ENCODE data around the gene SLC7A14. TPM values are rescaled to one million over a fixed set of nuclear protein-coding genes. Genes with fewer than 3 reads are reported as not detected.

Gene SLC7A14
- total and polyA plus RNA-seq, 2 donors (not counting 1 experiment from before 2014, with no cell fraction given), result not detected

- Mint-ChIP-seq H3K9me3 (ENCODE audit: insufficient read depth) (no peaks in the 10 kb centered on the region), H3K27me3 (peaks cover 39% of the 10 kb centered on the region), H3K4me1 (no peaks in the 10 kb centered on the region), H3K27ac (no peak overlapping the region), H3K4me3 (no peak overlapping the region)
- Histone ChIP-seq H3K9ac (ENCODE audit: low read length) (no peak overlapping the region), H3K4me2 (replicated peaks; ENCODE audit: low read depth, low read length, poor library complexity, severe bottlenecking) (no peak overlapping the region), H3K79me2 (ENCODE audit: control insufficient read depth, insufficient read depth, low read length) (no peaks in the 10 kb centered on the region), H3K4me1 (ENCODE audit: control insufficient read depth in 2 of 2, insufficient read depth in 2 of 2, low read length in 2 of 2) (no peaks in the 10 kb centered on the region), H3K27me3 (replicated peaks in 1 of 4; ENCODE audit: control extremely low read depth in 1 of 4, control insufficient read depth in 3 of 4, insufficient read depth in 4 of 4, low read length in 3 of 4) (no peaks in the 10 kb centered on the region), H3K27ac (ENCODE audit: low read length in 2 of 2) (no peak overlapping the region), H4K20me1 (ENCODE audit: control insufficient read depth, insufficient read depth, low read length, poor library complexity, severe bottlenecking) (no peaks in the 10 kb centered on the region), H2AFZ (ENCODE audit: insufficient read depth, low read depth, low read length, poor library complexity, severe bottlenecking) (no peak overlapping the region), H3K4me3 (ENCODE audit: control extremely low read depth in 1 of 5, extremely low read depth in 1 of 5, insufficient read depth in 1 of 5, low read depth in 2 of 5, low read length in 4 of 5) (no peak overlapping the region), H3K36me3 (replicated peaks in 1 of 2; ENCODE audit: control extremely low read depth in 1 of 2, control insufficient read depth in 1 of 2, extremely low read depth in 1 of 2, insufficient read depth in 2 of 2, low read length in 1 of 2) (no peaks in the 10 kb centered on the region), H3K9me3 (ENCODE audit: control extremely low read depth in 1 of 3, control insufficient read depth in 2 of 3, insufficient read depth in 1 of 3, low read length in 2 of 3) (no peaks in the 10 kb centered on the region)
- no peak for TF ChIP-seq EZH2 (IDR thresholded peaks at IDR 0.05; ENCODE audit: borderline replicate concordance, insufficient read depth, low read depth, low read length, poor library complexity, severe bottlenecking)
- no peak for TF ChIP-seq CTCF (IDR thresholded peaks at IDR 0.05)
- CTCF ChIA-PET, result no interaction called here
- WGBS (ENCODE audit: insufficient coverage), result no CpG with 5 or more reads among the region's 4 CpGs
- ATAC-seq (ENCODE audit: low read depth) (no peak), DNase-seq (no peak)
- intact Hi-C loops (cut with micrococcal nuclease), result no loop called here
- POLR2A ChIA-PET, result no interaction called here
These were observed 56.0 kb downstream of the SLC7A14 start for GRCh38 chr3:170529912-170530311.

GRCh38 chr3:170529346-170529745, 56.5 kb downstream of the SLC7A14 start:
- H2AFZ ChIP-seq (ENCODE audit: insufficient read depth, low read depth, low read length, poor library complexity, severe bottlenecking), result no peak overlapping the region
- H3K4me1 ChIP-seq (ENCODE audit: control insufficient read depth in 2 of 2, insufficient read depth in 2 of 2, low read length in 2 of 2), result no peaks in the 10 kb centered on the region
- intact Hi-C loops (cut with micrococcal nuclease), result no loop called here
- no peaks in the 10 kb centered on the region for H3K9me3 ChIP-seq (ENCODE audit: control extremely low read depth in 1 of 3, control insufficient read depth in 2 of 3, insufficient read depth in 1 of 3, low read length in 2 of 3)
- H3K27ac Mint-ChIP-seq, result no peak overlapping the region
- no peak overlapping the region for H3K4me3 ChIP-seq (ENCODE audit: control extremely low read depth in 1 of 5, extremely low read depth in 1 of 5, insufficient read depth in 1 of 5, low read depth in 2 of 5, low read length in 4 of 5)
- ChIA-PET POLR2A (no interaction called here), CTCF (no interaction called here)
- H4K20me1 ChIP-seq (ENCODE audit: control insufficient read depth, insufficient read depth, low read length, poor library complexity, severe bottlenecking), result no peaks in the 10 kb centered on the region
- peaks cover 40% of the 10 kb centered on the region for H3K27me3 Mint-ChIP-seq
- no peak overlapping the region for H3K27ac ChIP-seq (ENCODE audit: low read length in 2 of 2)
- 86% methylated on average over 1 of the region's 2 CpGs for WGBS (ENCODE audit: insufficient coverage)
- H3K4me1 Mint-ChIP-seq, result no peaks in the 10 kb centered on the region
- H3K27me3 ChIP-seq (replicated peaks in 1 of 4; ENCODE audit: control extremely low read depth in 1 of 4, control insufficient read depth in 3 of 4, insufficient read depth in 4 of 4, low read length in 3 of 4), result no peaks in the 10 kb centered on the region
- no peak for ATAC-seq (ENCODE audit: low read depth)
- no peaks in the 10 kb centered on the region for H3K79me2 ChIP-seq (ENCODE audit: control insufficient read depth, insufficient read depth, low read length)
- H3K4me2 ChIP-seq (replicated peaks; ENCODE audit: low read depth, low read length, poor library complexity, severe bottlenecking), result no peak overlapping the region
- H3K9me3 Mint-ChIP-seq (ENCODE audit: insufficient read depth), result no peaks in the 10 kb centered on the region
- DNase-seq, result no peak
- H3K36me3 ChIP-seq (replicated peaks in 1 of 2; ENCODE audit: control extremely low read depth in 1 of 2, control insufficient read depth in 1 of 2, extremely low read depth in 1 of 2, insufficient read depth in 2 of 2, low read length in 1 of 2), result no peaks in the 10 kb centered on the region
- H3K4me3 Mint-ChIP-seq, result no peak overlapping the region
- TF ChIP-seq EZH2 (IDR thresholded peaks at IDR 0.05; ENCODE audit: borderline replicate concordance, insufficient read depth, low read depth, low read length, poor library complexity, severe bottlenecking) (no peak), CTCF (IDR thresholded peaks at IDR 0.05) (no peak)
- H3K9ac ChIP-seq (ENCODE audit: low read length), result no peak overlapping the region
